Measurements from ENCODE around the gene RSBN1L. TPM values are rescaled to one million over a fixed set of nuclear protein-coding genes. Genes with fewer than 3 reads are reported as not detected.

Gene RSBN1L
- total RNA-seq, 4 donors from 2014 or later, result 18.7 to 40.8 (median 25.9) TPM

GRCh38 chr7:77691892-77692491 lies 4.3 kb upstream of the RSBN1L start:
- Histone ChIP-seq H3K9me3 (no peaks in the 10 kb centered on the region), H3K36me3 (peaks cover 0 to 8% of the 10 kb centered on the region in 2 donors), H3K27me3 (no peaks in the 10 kb centered on the region), H3K27ac (no peak overlapping the region), H3K4me3 (no peak overlapping the region), H3K4me1 (peaks cover 0 to 64% (median 10%) of the 10 kb centered on the region in 3 donors)
- no peak for ATAC-seq
- WGBS, 2 donors (ENCODE audit: low coverage in 1 of 2), result 82 to 100% methylated on average over 3 to 10 of the region's 10 CpGs
- no peak for TF ChIP-seq POLR2A (IDR thresholded peaks at IDR 0.05)
- no peak for TF ChIP-seq CTCF (IDR thresholded peaks at IDR 0.05)
- TF ChIP-seq EP300 (IDR thresholded peaks at IDR 0.05), result no peak
- TF ChIP-seq POLR2AphosphoS5 (IDR thresholded peaks at IDR 0.05), result no peak

GRCh38 chr7:77693830-77694583 lies 2.3 kb upstream of the RSBN1L start:
- ATAC-seq, result no peak
- TF ChIP-seq EP300 (IDR thresholded peaks at IDR 0.05), result no peak
- TF ChIP-seq POLR2A (IDR thresholded peaks at IDR 0.05), result no peak
- no peak for TF ChIP-seq CTCF (IDR thresholded peaks at IDR 0.05)
- Histone ChIP-seq H3K27me3 (no peaks in the 10 kb centered on the region), H3K9me3 (no peaks in the 10 kb centered on the region), H3K4me3 (peak overlapping the region in 1 of 2 donors; percentile 97), H3K4me1 (peaks cover 0 to 60% (median 16%) of the 10 kb centered on the region in 3 donors), H3K36me3 (peaks cover 0 to 8% of the 10 kb centered on the region in 2 donors), H3K27ac (no peak overlapping the region)
- 82 to 88% methylated on average over 10 to 13 of the region's 14 CpGs for WGBS, 2 donors (ENCODE audit: low coverage in 1 of 2)

- Histone ChIP-seq H3K36me3 (no peaks in the 10 kb centered on the region), H3K27ac (peak overlapping the region; percentile 92 to 99 (median 98)), H3K4me3 (peak overlapping the region; percentile 95 to 97), H3K9me3 (no peaks in the 10 kb centered on the region), H3K27me3 (no peaks in the 10 kb centered on the region), H3K4me1 (peaks cover 0 to 75% (median 19%) of the 10 kb centered on the region in 3 donors)
- ATAC-seq, result peak; percentile 43
- TF ChIP-seq CTCF (IDR thresholded peaks at IDR 0.05) (peak in 1 of 4 experiments; percentile 19), POLR2AphosphoS5 (IDR thresholded peaks at IDR 0.05) (peak; percentile 44), EP300 (IDR thresholded peaks at IDR 0.05) (no peak)
- WGBS, 2 donors (ENCODE audit: low coverage in 1 of 2), result 1 to 2% methylated on average over 15 to 22 of the region's 67 CpGs
Measured at GRCh38 chr7:77696643-77697534, 630 bp downstream of the RSBN1L start.

- no peaks in the 10 kb centered on the region for H3K27me3 ChIP-seq
- H3K9me3 ChIP-seq, result no peaks in the 10 kb centered on the region
- H3K27ac ChIP-seq, result peak overlapping the region; percentile 92 to 99 (median 98)
- H3K4me1 ChIP-seq, result peaks cover 0 to 75% (median 19%) of the 10 kb centered on the region in 3 donors
- no peaks in the 10 kb centered on the region for H3K36me3 ChIP-seq
- no peak for TF ChIP-seq POLR2A (IDR thresholded peaks at IDR 0.05)
- no peak for TF ChIP-seq EP300 (IDR thresholded peaks at IDR 0.05)
- no peak for TF ChIP-seq POLR2AphosphoS5 (IDR thresholded peaks at IDR 0.05)
- no peak for TF ChIP-seq CTCF (IDR thresholded peaks at IDR 0.05)
- peak; percentile 34 for ATAC-seq
- 0% methylated on average over 7 to 10 of the region's 10 CpGs for WGBS, 2 donors (ENCODE audit: low coverage in 1 of 2)
- H3K4me3 ChIP-seq, result peak overlapping the region; percentile 95 to 97
Measured at GRCh38 chr7:77697535-77697831, 1.2 kb downstream of the RSBN1L start.

Data from gastroesophageal sphincter (tissue), 4 donors.